Mononuclear cell (primary cell): ENCODE results near the gene CMBL. TPM values are rescaled to one million over a fixed set of nuclear protein-coding genes. Genes with fewer than 3 reads are reported as not detected.
"Not testable (repeated sequence)": the region's sequence is repeated elsewhere in the genome, so short reads cannot be mapped to it uniquely, and the experiment has no call there.

Experiments used
- H3K27me3 ChIP-seq: 2 replicates; pipeline ENCODE4 v1.6.0; 2011; ENCODE audit warnings: low read length, control low read depth; ENCODE audit not compliant: insufficient read depth
- H3K4me1 ChIP-seq: 2 replicates; pipeline ENCODE4 v1.5.1; 2011; ENCODE audit warnings: mild to moderate bottlenecking, low read length, control low read depth; ENCODE audit not compliant: insufficient read depth
- H3K4me3 ChIP-seq: 2 replicates; pipeline ENCODE4 v1.5.1; 2011; ENCODE audit warnings: mild to moderate bottlenecking, low read length, moderate library complexity
- H3K9me3 ChIP-seq: 2 replicates; pipeline ENCODE4 v1.5.1; 2011; ENCODE audit warnings: low read depth, mild to moderate bottlenecking, control low read depth, low read length
- total RNA-seq: library from RNA; depleted of rRNA; stranded (reverse); fragments of >200 nt; gene quantifications from one replicate; pipeline ENCODE4 v1.2.3, GENCODE V29; 2012

Gene CMBL
- total RNA-seq, 1 donor = 0.10 TPM

- H3K9me3 ChIP-seq = no peaks in the 10 kb centered on the region
- H3K4me3 ChIP-seq = no peak overlapping the region
- H3K27me3 ChIP-seq = no peaks in the 10 kb centered on the region
- no peaks in the 10 kb centered on the region for H3K4me1 ChIP-seq
Measured at GRCh38 chr5:10286862-10287227, 20.9 kb downstream of the CMBL start.

GRCh38 chr5:10286162-10286861 is 21.4 kb downstream of the CMBL start:
- Histone ChIP-seq H3K4me1 (no peaks in the 10 kb centered on the region), H3K27me3 (no peaks in the 10 kb centered on the region), H3K4me3 (no peak overlapping the region), H3K9me3 (no peaks in the 10 kb centered on the region)

GRCh38 chr5:10285362-10285761 is 22.3 kb downstream of the CMBL start:
- H3K9me3 ChIP-seq, H3K27me3 ChIP-seq, H3K4me3 ChIP-seq, H3K4me1 ChIP-seq: not testable (repeated sequence)

GRCh38 chr5:10283927-10284635 is 23.6 kb downstream of the CMBL start:
- H3K9me3 ChIP-seq = no peaks in the 10 kb centered on the region
- no peak overlapping the region for H3K4me3 ChIP-seq

GRCh38 chr5:10279925-10280720 is 27.6 kb downstream of the CMBL start:
- H3K4me3 ChIP-seq = no peak overlapping the region
- no peaks in the 10 kb centered on the region for H3K9me3 ChIP-seq
- no peaks in the 10 kb centered on the region for H3K27me3 ChIP-seq
- H3K4me1 ChIP-seq = no peaks in the 10 kb centered on the region

More at GRCh38 chr5:10283927-10284635, 23.6 kb downstream of the CMBL start:
- H3K27me3 ChIP-seq = no peaks in the 10 kb centered on the region
- H3K4me1 ChIP-seq = no peaks in the 10 kb centered on the region

- no peak overlapping the region for H3K4me3 ChIP-seq
- no peaks in the 10 kb centered on the region for H3K9me3 ChIP-seq
- no peaks in the 10 kb centered on the region for H3K4me1 ChIP-seq
- H3K27me3 ChIP-seq = no peaks in the 10 kb centered on the region
Measured at GRCh38 chr5:10279328-10279727, 28.4 kb downstream of the CMBL start.

GRCh38 chr5:10278658-10279279 is 28.9 kb downstream of the CMBL start:
- Histone ChIP-seq H3K27me3 (no peaks in the 10 kb centered on the region), H3K9me3 (no peaks in the 10 kb centered on the region), H3K4me1 (no peaks in the 10 kb centered on the region), H3K4me3 (no peak overlapping the region)

GRCh38 chr5:10277773-10278630 is 29.7 kb downstream of the CMBL start:
- Histone ChIP-seq H3K27me3 (no peaks in the 10 kb centered on the region), H3K4me3 (no peak overlapping the region), H3K4me1 (no peaks in the 10 kb centered on the region), H3K9me3 (no peaks in the 10 kb centered on the region)

- Histone ChIP-seq H3K27me3 (no peaks in the 10 kb centered on the region), H3K4me3 (no peak overlapping the region), H3K9me3 (no peaks in the 10 kb centered on the region), H3K4me1 (peaks cover 7% of the 10 kb centered on the region)
Measured at GRCh38 chr5:10276691-10277090, 31.0 kb downstream of the CMBL start.

GRCh38 chr5:10275991-10276390 is 31.7 kb downstream of the CMBL start:
- Histone ChIP-seq H3K9me3 (no peaks in the 10 kb centered on the region), H3K4me3 (no peak overlapping the region), H3K27me3 (no peaks in the 10 kb centered on the region), H3K4me1 (peaks cover 7% of the 10 kb centered on the region)

- H3K4me1 ChIP-seq = peaks cover 9% of the 10 kb centered on the region
- H3K27me3 ChIP-seq = no peaks in the 10 kb centered on the region
- H3K9me3 ChIP-seq = no peaks in the 10 kb centered on the region
- H3K4me3 ChIP-seq = no peak overlapping the region
Measured at GRCh38 chr5:10275460-10275859, 32.2 kb downstream of the CMBL start.

- peaks cover 18% of the 10 kb centered on the region for H3K4me1 ChIP-seq
- not testable (repeated sequence) for H3K27me3 ChIP-seq, H3K4me3 ChIP-seq, H3K9me3 ChIP-seq
Measured at GRCh38 chr5:10272875-10273209, 34.9 kb downstream of the CMBL start.

GRCh38 chr5:10272053-10272874 is 35.4 kb downstream of the CMBL start:
- no peak overlapping the region for H3K4me3 ChIP-seq
- no peaks in the 10 kb centered on the region for H3K9me3 ChIP-seq
- H3K27me3 ChIP-seq = no peaks in the 10 kb centered on the region
- H3K4me1 ChIP-seq = peaks cover 23% of the 10 kb centered on the region

- H3K4me1 ChIP-seq = peaks cover 47% of the 10 kb centered on the region
- H3K27me3 ChIP-seq = no peaks in the 10 kb centered on the region
- no peak overlapping the region for H3K4me3 ChIP-seq
- H3K9me3 ChIP-seq = no peaks in the 10 kb centered on the region
Measured at GRCh38 chr5:10268100-10268499, 39.6 kb downstream of the CMBL start.
